Measurements from ENCODE around the gene GRID2.

- TF ChIP-seq POLR2A (IDR thresholded peaks at IDR 0.05; ENCODE audit: low read length) (no peak), GATA1 (IDR thresholded peaks at IDR 0.05; ENCODE audit: low read depth, low read length) (no peak)
Observed at GRCh38 chr4:93809773-93810172, 1506.0 kb downstream of the GRID2 start.

All from erythroblast (primary cell).